ENCODE data around the gene SETD1B. TPM values are rescaled to one million over a fixed set of nuclear protein-coding genes. Genes with fewer than 3 reads are reported as not detected.

Gene SETD1B
- total RNA-seq, 4 donors from 2014 or later: 1.3 to 63.6 (median 5.6) TPM

DNA sequence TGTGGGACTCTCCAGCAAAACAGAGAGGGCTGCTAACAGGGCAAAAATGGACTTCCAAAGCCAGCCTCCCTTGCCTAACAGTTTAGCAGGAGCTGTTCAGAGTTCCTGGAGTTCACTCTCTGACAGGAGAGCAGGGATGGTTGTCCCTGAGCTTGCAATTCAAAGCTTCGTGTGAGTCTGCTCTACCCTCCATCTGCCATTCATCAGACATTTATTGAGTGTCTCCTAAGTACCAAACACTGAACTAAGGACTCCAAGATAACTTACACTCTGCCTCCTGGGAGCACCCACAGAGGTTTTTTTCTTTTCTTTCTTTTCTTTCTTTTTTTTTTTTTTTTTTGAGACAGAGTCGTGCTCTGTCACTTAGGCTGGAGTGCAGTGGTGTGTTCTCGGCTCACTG, 39.0 kb upstream of the SETD1B start:
- no peak overlapping the region for H3K4me3 ChIP-seq
- H3K9me3 ChIP-seq: no peaks in the 10 kb centered on the region
- DNase-seq: no peak
- peak overlapping the region; percentile 81 to 82 for H3K27ac ChIP-seq
- intact Hi-C loops (cut with DNase I; ENCODE audit: low total_unique reads): loop anchor here (5.0 kb wide), 1 partner anchor 1448 kb away; no protein-coding TSS in a partner anchor
- H3K27me3 ChIP-seq: no peaks in the 10 kb centered on the region
- TF ChIP-seq POLR2A (IDR thresholded peaks at IDR 0.05) (no peak), CTCF (IDR thresholded peaks at IDR 0.05) (no peak)
- H3K4me1 ChIP-seq: peaks cover 6 to 9% of the 10 kb centered on the region in 2 donors
- no peaks in the 10 kb centered on the region for H3K36me3 ChIP-seq

- Histone ChIP-seq H3K4me1 (peaks cover 6 to 9% of the 10 kb centered on the region in 2 donors), H3K36me3 (no peaks in the 10 kb centered on the region), H3K4me3 (no peak overlapping the region), H3K27me3 (no peaks in the 10 kb centered on the region), H3K27ac (peak overlapping the region; percentile 81 to 82), H3K9me3 (no peaks in the 10 kb centered on the region)
- peak; percentile 71 to 79 for DNase-seq
- TF ChIP-seq CTCF (IDR thresholded peaks at IDR 0.05) (no peak), POLR2A (IDR thresholded peaks at IDR 0.05) (no peak)
- intact Hi-C loops (cut with DNase I; ENCODE audit: low total_unique reads): no loop called here
Observed at GRCh38 chr12:121765573-121765972, 38.2 kb upstream of the SETD1B start.

DNA sequence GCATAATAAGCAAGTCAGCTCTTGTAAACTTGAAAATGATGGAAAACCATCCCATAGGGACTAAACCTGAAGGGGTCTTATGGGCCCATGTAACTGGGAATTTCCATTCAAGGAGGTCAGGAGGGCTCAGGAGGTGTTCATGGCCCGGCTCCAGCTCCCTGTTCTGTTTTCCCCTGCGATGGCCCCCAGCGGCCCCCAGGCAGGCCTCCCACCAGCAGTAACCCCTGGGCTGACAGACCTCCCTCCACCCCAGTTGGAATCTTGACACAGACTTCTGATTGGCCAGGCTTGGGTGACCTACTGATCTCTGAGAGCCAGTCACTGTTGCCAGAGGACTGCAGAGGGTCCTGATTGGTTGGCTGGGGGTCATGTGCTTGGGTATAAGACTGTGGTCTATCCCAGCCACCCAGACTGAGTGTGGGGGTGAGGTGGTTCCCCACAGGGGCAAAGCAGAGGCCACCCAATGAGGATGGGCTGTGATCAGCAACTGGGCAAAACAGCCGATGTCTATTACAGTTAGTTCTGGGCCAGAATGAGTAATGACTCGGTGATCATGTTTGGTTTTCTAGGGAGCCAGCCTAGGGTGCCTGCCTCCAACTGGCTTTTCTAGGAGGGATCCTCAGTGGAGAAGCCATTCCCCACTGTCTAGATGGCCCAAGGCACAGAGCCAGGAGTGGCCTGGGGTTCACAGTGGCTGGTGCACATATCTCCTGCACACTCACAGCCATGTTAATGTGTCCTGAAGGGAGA, 37.3 kb upstream of the SETD1B start:
- no peaks in the 10 kb centered on the region for H3K27me3 ChIP-seq
- peaks cover 6 to 9% of the 10 kb centered on the region in 2 donors for H3K4me1 ChIP-seq
- H3K27ac ChIP-seq: peak overlapping the region; percentile 81 to 82
- H3K4me3 ChIP-seq: no peak overlapping the region
- no peak for TF ChIP-seq POLR2A (IDR thresholded peaks at IDR 0.05)
- no peak for TF ChIP-seq CTCF (IDR thresholded peaks at IDR 0.05)
- no peak for DNase-seq
- no peaks in the 10 kb centered on the region for H3K9me3 ChIP-seq
- no peaks in the 10 kb centered on the region for H3K36me3 ChIP-seq
- intact Hi-C loops (cut with DNase I; ENCODE audit: low total_unique reads): no loop called here

GRCh38 chr12:121767525-121768016, 36.2 kb upstream of the SETD1B start:
- H3K36me3 ChIP-seq: no peaks in the 10 kb centered on the region
- intact Hi-C loops (cut with DNase I; ENCODE audit: low total_unique reads): no loop called here
- TF ChIP-seq CTCF (IDR thresholded peaks at IDR 0.05) (no peak), POLR2A (IDR thresholded peaks at IDR 0.05) (no peak)
- DNase-seq: peak; percentile 49 to 66
- H3K4me1 ChIP-seq: peaks cover 6 to 9% of the 10 kb centered on the region in 2 donors
- H3K27me3 ChIP-seq: no peaks in the 10 kb centered on the region
- H3K9me3 ChIP-seq: no peaks in the 10 kb centered on the region
- peak overlapping the region; percentile 26 to 50 for H3K27ac ChIP-seq
- H3K4me3 ChIP-seq: no peak overlapping the region

GRCh38 chr12:121769297-121769830, 34.4 kb upstream of the SETD1B start:
- H3K36me3 ChIP-seq: no peaks in the 10 kb centered on the region
- H3K4me1 ChIP-seq: peaks cover 6 to 9% of the 10 kb centered on the region in 2 donors
- intact Hi-C loops (cut with DNase I; ENCODE audit: low total_unique reads): no loop called here
- no peak for DNase-seq
- no peak for TF ChIP-seq POLR2A (IDR thresholded peaks at IDR 0.05)
- no peak for TF ChIP-seq CTCF (IDR thresholded peaks at IDR 0.05)
- no peaks in the 10 kb centered on the region for H3K27me3 ChIP-seq
- H3K4me3 ChIP-seq: no peak overlapping the region
- no peaks in the 10 kb centered on the region for H3K9me3 ChIP-seq
- no peak overlapping the region for H3K27ac ChIP-seq

Data from uterus (tissue), 4 donors.